Left renal cortex interstitium (tissue), 4 donors: ENCODE results near the gene KCNB1. TPM values are rescaled to one million over a fixed set of nuclear protein-coding genes. Genes with fewer than 3 reads are reported as not detected.

Experiments used
- DNase-seq, 4 donors: peaks; one replicate each; pipeline ENCODE4 v3.0.0-alpha.2; 2013; ENCODE audit warnings: low read depth in 4 of 4, low spot score in 2 of 4, missing footprints in 1 of 4
- polyA plus RNA-seq, 4 donors: library from polyadenylated mRNA; unstranded; fragments of 120-200 nt; gene quantifications; one replicate each; pipeline ENCODE4 v1.2.1, GENCODE V29; 2013; ENCODE audit not compliant: insufficient read length in 4 of 4

Gene KCNB1
- polyA plus RNA-seq, 4 donors, result 0.47 to 1.1 (median 0.70) TPM

- DNase-seq, result no peak
Observed at GRCh38 chr20:49395659-49396058, 86.8 kb downstream of the KCNB1 start.

GRCh38 chr20:49395183-49395582 is 87.3 kb downstream of the KCNB1 start:
- no peak for DNase-seq

- no peak for DNase-seq
Observed at GRCh38 chr20:49394757-49395156, 87.7 kb downstream of the KCNB1 start.

GRCh38 chr20:49394264-49394663 is 88.2 kb downstream of the KCNB1 start:
- DNase-seq, result no peak

- no peak for DNase-seq
Observed at GRCh38 chr20:49393803-49394202, 88.7 kb downstream of the KCNB1 start.

GRCh38 chr20:49392745-49393144 is 89.7 kb downstream of the KCNB1 start:
- no peak for DNase-seq

- no peak for DNase-seq
Observed at GRCh38 chr20:49391404-49392245, 90.8 kb downstream of the KCNB1 start.

- DNase-seq, result no peak
Observed at GRCh38 chr20:49389854-49390253, 92.6 kb downstream of the KCNB1 start.

- no peak for DNase-seq
Observed at GRCh38 chr20:49388744-49389143, 93.7 kb downstream of the KCNB1 start.

GRCh38 chr20:49387581-49387939 is 94.9 kb downstream of the KCNB1 start:
- DNase-seq, result no peak

- no peak for DNase-seq
Observed at GRCh38 chr20:49386848-49387580, 95.5 kb downstream of the KCNB1 start.

GRCh38 chr20:49385465-49385864 is 97.0 kb downstream of the KCNB1 start:
- DNase-seq, result no peak

- no peak for DNase-seq
Observed at GRCh38 chr20:49384437-49385434, 97.7 kb downstream of the KCNB1 start.

- DNase-seq, result no peak
Observed at GRCh38 chr20:49381558-49382493, 100.6 kb downstream of the KCNB1 start.

- no peak for DNase-seq
Observed at GRCh38 chr20:49380337-49380780, 102.1 kb downstream of the KCNB1 start.

- DNase-seq, result no peak
Observed at GRCh38 chr20:49379338-49379737, 103.1 kb downstream of the KCNB1 start.

- no peak for DNase-seq
Observed at GRCh38 chr20:49377326-49377725, 105.1 kb downstream of the KCNB1 start.

GRCh38 chr20:49375170-49375569 is 107.3 kb downstream of the KCNB1 start:
- no peak for DNase-seq

- no peak for DNase-seq
Observed at GRCh38 chr20:49372095-49372734, 110.3 kb downstream of the KCNB1 start.
